GM12878 (cell line): ENCODE data around the gene SORBS2. TPM values are rescaled to one million over a fixed set of nuclear protein-coding genes. Genes with fewer than 3 reads are reported as not detected.

Experiments used
- ATAC-seq: fragments of 200-7000 bp; cut with Tn5 transposase; 3 replicates; pipeline ENCODE4 v1.9.1; 2020; ENCODE audit warnings: mild to moderate bottlenecking, moderate library complexity
- BruUV-seq: library from RNA; stranded (reverse); fragments of 400-500 nt; replicated peaks from 2 replicates; lab custom pipeline; 2021; lab: Mats Ljungman, UMichigan
- CTCF ChIA-PET: fragments of 300-600 bp; sonication (Branson Sonifier 250); formaldehyde crosslinking; extraction: SDS; loops from one replicate; lab custom pipeline; 2021; ENCODE audit warnings: inconsistent platforms; lab: Yijun Ruan, JAX
- POLR2A ChIA-PET: fragments of 350-600 bp; formaldehyde crosslinking; extraction: SDS; loops from one replicate; lab custom pipeline; 2021; ENCODE audit warnings: inconsistent platforms; lab: Charles Lee
- RAD21 ChIA-PET: fragments of 300-600 bp; sonication (Branson Sonifier 250); formaldehyde crosslinking; loops from one replicate; lab custom pipeline; 2023; ENCODE audit warnings: antibody characterized with exemption; ENCODE audit not compliant: unreplicated experiment; lab: Charles Lee
- SMC1A ChIA-PET: fragments of 300-600 bp; sonication (Branson Sonifier 250); formaldehyde crosslinking; loops from one replicate; lab custom pipeline; 2023; ENCODE audit not compliant: unreplicated experiment, uncharacterized antibody; lab: Charles Lee
- DNase-seq: peaks from one replicate; pipeline ENCODE4 v3.0.0-alpha.2; 2011; ENCODE audit warnings: low read depth, low spot score
- FAIRE-seq: peaks from 3 replicates; lab custom pipeline; 2011; peaks lifted over from hg19 to GRCh38; lab: Jason Lieb, UNC
- H2AFZ ChIP-seq: 2 replicates; pipeline ENCODE4 v1.6.0; 2011; ENCODE audit warnings: low read depth, low read length, control low read depth; ENCODE audit not compliant: control insufficient read depth
- H3K27ac ChIP-seq: 2 replicates; pipeline ENCODE4 v1.5.1; 2011; ENCODE audit warnings: control low read depth; ENCODE audit not compliant: control insufficient read depth, insufficient read depth
- H3K27me3 ChIP-seq, 2 experiments: replicated peaks in 1 of 2; 2 replicates each; pipeline versions ENCODE4 v1.6.0 to v1.6.1; 2011; ENCODE audit warnings: low read length in 1 of 2; ENCODE audit not compliant: control insufficient read depth in 2 of 2, insufficient read depth in 2 of 2
- H3K36me3 ChIP-seq, 2 experiments: 2 replicates each; pipeline ENCODE4 v1.5.1; 2011; ENCODE audit warnings: low read length in 1 of 2; ENCODE audit not compliant: control insufficient read depth in 2 of 2, insufficient read depth in 2 of 2
- H3K4me1 ChIP-seq: 2 replicates; pipeline ENCODE4 v1.6.1; 2011; ENCODE audit warnings: mild to moderate bottlenecking, low read length, moderate library complexity, mixed read lengths; ENCODE audit not compliant: control insufficient read depth, insufficient read depth
- H3K4me2 ChIP-seq: 2 replicates; pipeline ENCODE4 v1.6.0; 2011; ENCODE audit warnings: control low read depth; ENCODE audit not compliant: control insufficient read depth, insufficient read depth
- H3K4me3 ChIP-seq: fragments of 200-600 bp; sonication (generic); 2 replicates; pipeline ENCODE4 v1.5.1; 2016
- H3K79me2 ChIP-seq: 2 replicates; pipeline ENCODE4 v1.6.0; 2011; ENCODE audit warnings: low read length; ENCODE audit not compliant: control insufficient read depth, insufficient read depth
- H3K9ac ChIP-seq: 2 replicates; pipeline ENCODE4 v1.8.0; 2011; ENCODE audit warnings: low read length, control low read depth, mixed read lengths; ENCODE audit not compliant: control insufficient read depth, insufficient read depth
- H3K9me3 ChIP-seq: replicated peaks from 3 replicates; pipeline ENCODE4 v1.5.1; 2011; ENCODE audit warnings: mild to moderate bottlenecking, low read length; ENCODE audit not compliant: control insufficient read depth, insufficient read depth
- H4K20me1 ChIP-seq: 2 replicates; pipeline ENCODE4 v1.6.0; 2011; ENCODE audit not compliant: control insufficient read depth, insufficient read depth
- BHLHE40 ChIP-seq, 2 experiments: fragments of 450-650 bp in 1 of 2; IDR thresholded peaks; 2 replicates each; pipeline ENCODE4 v1.6.1; 2011 to 2017; ENCODE audit warnings: low read depth in 2 of 2, borderline replicate concordance in 1 of 2, improper control_type of control experiment in 1 of 2, low read length in 1 of 2, mild to moderate bottlenecking in 1 of 2
- CBFB ChIP-seq: IDR thresholded peaks from 2 replicates; pipeline ENCODE4 v1.6.1; 2016; ENCODE audit warnings: antibody characterized with exemption, low read depth
- E2F4 ChIP-seq: IDR thresholded peaks from 2 replicates; pipeline ENCODE4 v1.6.1; 2012; ENCODE audit warnings: low read depth, low read length, improper control_type of control experiment
- MYB ChIP-seq: fragments of 150-350 bp; IDR thresholded peaks from 2 replicates; pipeline ENCODE4 v1.6.1; 2014; ENCODE audit warnings: mild to moderate bottlenecking, low read depth, low read length, borderline replicate concordance
- MYC ChIP-seq: IDR thresholded peaks from 2 replicates; pipeline ENCODE4 v1.6.1; 2011; ENCODE audit warnings: mild to moderate bottlenecking, low read length, moderate library complexity, inconsistent platforms; ENCODE audit not compliant: insufficient read depth, insufficient replicate concordance, insufficient read length, severe bottlenecking
- PRDM15 ChIP-seq: fragments of 450-650 bp; formaldehyde crosslinking; IDR thresholded peaks from 2 replicates; pipeline ENCODE4 v1.4.0; 2020; ENCODE audit warnings: mild to moderate bottlenecking, moderate library complexity
- REST ChIP-seq: IDR thresholded peaks from 2 replicates; pipeline ENCODE4 v1.6.1; 2012; ENCODE audit warnings: mild to moderate bottlenecking, low read depth, low read length
- RUNX3 ChIP-seq: IDR thresholded peaks from 2 replicates; pipeline ENCODE4 v1.6.1; 2012; ENCODE audit warnings: low read length, inconsistent platforms
- ZNF217 ChIP-seq: fragments of 450-650 bp; IDR thresholded peaks from 2 replicates; pipeline ENCODE4 v1.6.1; 2017; ENCODE audit warnings: antibody characterized with exemption, mild to moderate bottlenecking
- WGBS: methylation state at CpG from one replicate; pipeline ENCODE4 v1.1.6; 2016; ENCODE audit warnings: low lambda C conversion rate; ENCODE audit not compliant: insufficient replicate concordance, insufficient coverage; ENCODE audit errors: missing lambda C conversion rate; 5-methylcytosine and 5-hydroxymethylcytosine counted together
- in situ Hi-C: fragments of 300-500 bp; cut with MboI; formaldehyde crosslinking; loops from 9 replicates; pipeline ENCODE4 v1.14.3; 2018; ENCODE audit warnings: mixed read lengths
- intact Hi-C: fragments of 100-400 bp; cut with micrococcal nuclease; formaldehyde crosslinking; loops from one replicate; pipeline ENCODE4 v1.14.2; 2022; ENCODE audit not compliant: unreplicated experiment
- polyA plus RNA-seq, 11 experiments: library from polyadenylated mRNA; depleted of rRNA in 4 of 11; unstranded in 6 of 11; stranded (reverse) in 5 of 11; fragments of >200 nt; fragmentation: Nextera tagmentation in 4 of 11; fragmentation: Illumina TruSeq in 1 of 11; extraction: Ambion mirVana in 4 of 11; extraction: Trizol in 1 of 11; gene quantifications; 1 replicate in 1 of 11; 2 replicates in 10 of 11; pipeline versions ENCODE4 v1.2.1 to v1.2.3, GENCODE V29; 2011 to 2016; ENCODE audit warnings: inconsistent platforms in 2 of 11, missing spikeins in 2 of 11, low read depth in 1 of 11
- total RNA-seq, 4 experiments: library from RNA; depleted of rRNA in 3 of 4; stranded (reverse); fragments of >200 nt in 3 of 4; fragmentation: Illumina TruSeq in 1 of 4; extraction: Trizol in 1 of 4; gene quantifications; 2 replicates each; pipeline versions ENCODE4 v1.2.1 to v1.2.3, GENCODE V29; 2013 to 2021

The SORBS2 gene
- total and polyA plus RNA-seq, 10 of the 15 experiments (the other 5 are each of a cell fraction or from before 2014, with no cell fraction given): 0.06 to 3.0 (median 0.79) TPM

GRCh38 chr4:185583813-185584212 is 228.2 kb downstream of the SORBS2 start:
- Histone ChIP-seq H3K4me1 (peaks cover 9% of the 10 kb centered on the region), H3K9me3 (no peaks in the 10 kb centered on the region), H3K9ac (no peak overlapping the region), H3K79me2 (no peaks in the 10 kb centered on the region), H3K4me3 (no peak overlapping the region), H4K20me1 (no peaks in the 10 kb centered on the region), H3K27me3 (no peaks in the 10 kb centered on the region; a peak in 1 of 4 replicates), H2AFZ (no peak overlapping the region), H3K36me3 (no peaks in the 10 kb centered on the region), H3K4me2 (no peak overlapping the region), H3K27ac (no peak overlapping the region)
- no peak for TF ChIP-seq REST
- no peak for TF ChIP-seq MYC
- no peak for TF ChIP-seq ZNF217
- no peak for TF ChIP-seq PRDM15 (CRISPR knock-in tag)
- no peak for TF ChIP-seq BHLHE40 (IDR thresholded peaks at IDR 0.05; ENCODE audit: borderline replicate concordance in 1 of 2, low read depth in 2 of 2, low read length in 1 of 2)
- TF ChIP-seq CBFB: no peak
- no peak for TF ChIP-seq E2F4
- TF ChIP-seq RUNX3: no peak
- TF ChIP-seq MYB: no peak
- no TSS peak for BruUV-seq
- ATAC-seq (no peak), DNase-seq (no peak), FAIRE-seq (no peak)
- WGBS: 95% methylated on average over 1 of the region's 1 CpG
- ChIA-PET POLR2A (interaction anchor here (0.7 kb wide), 1 partner anchor 429 kb away, joined by 3 read pairs; no protein-coding TSS in a partner anchor), RAD21 (no interaction called here), SMC1A (interaction anchor here (0.6 to 1.2 kb wide), 2 partner anchors 13 to 1405 kb away, joined by 3 to 4 read pairs; no protein-coding TSS in a partner anchor), CTCF (interaction anchor here (2.4 kb wide), 1 partner anchor 14 kb away, joined by 17 read pairs; no protein-coding TSS in a partner anchor)
- intact Hi-C loops: no loop called here
- in situ Hi-C loops: no loop called here
